A549 (cell line): ENCODE results near the gene TYW3. TPM values are rescaled to one million over a fixed set of nuclear protein-coding genes. Genes with fewer than 3 reads are reported as not detected.

Experiments used
- ATAC-seq, 2 experiments: fragments of 200-7000 bp in 1 of 2; fragments of >200 bp in 1 of 2; cut with Nextera tagmentation in 1 of 2; cut with Tn5 transposase in 1 of 2; 3 replicates each; pipeline versions ENCODE4 v1.8.0 to v1.9.1; 2018 to 2020; ENCODE audit warnings: mild to moderate bottlenecking in 1 of 2, moderate library complexity in 1 of 2
- CTCF ChIA-PET: fragments of 300-600 bp; sonication (Branson Sonifier 250); formaldehyde crosslinking; extraction: SDS; loops from one replicate; lab custom pipeline; 2021; ENCODE audit warnings: antibody characterized with exemption, inconsistent platforms; lab: Yijun Ruan, JAX
- POLR2A ChIA-PET: fragments of 350-600 bp; formaldehyde crosslinking; extraction: SDS; loops from one replicate; lab custom pipeline; 2021; ENCODE audit warnings: antibody characterized with exemption, inconsistent platforms; lab: Yijun Ruan, JAX
- DNase-seq, 2 experiments: peaks; one replicate each; pipeline versions ENCODE4 v3.0.0 to v3.0.0-alpha.2; 2011 to 2016; ENCODE audit warnings: low read depth in 1 of 2, low spot score in 1 of 2
- FAIRE-seq: peaks from 2 replicates; lab custom pipeline; 2011; peaks lifted over from hg19 to GRCh38; lab: Jason Lieb, UNC
- H3K27ac ChIP-seq, 2 experiments: fragments of >200 bp; sonication (Bioruptor Twin); formaldehyde crosslinking; 3 replicates each; pipeline ENCODE4 v1.5.1; 2016 to 2017
- H3K4me1 ChIP-seq: fragments of >200 bp; sonication (Bioruptor Twin); formaldehyde crosslinking; 3 replicates; pipeline ENCODE4 v1.6.1; 2016
- H3K4me2 ChIP-seq: fragments of >200 bp; sonication (Bioruptor Twin); formaldehyde crosslinking; 3 replicates; pipeline ENCODE4 v1.6.1; 2016
- H3K4me3 ChIP-seq: fragments of >200 bp; sonication (Bioruptor Twin); formaldehyde crosslinking; 3 replicates; pipeline ENCODE4 v1.5.1; 2016
- H3K9me3 ChIP-seq: fragments of >200 bp; sonication (Bioruptor Twin); formaldehyde crosslinking; 3 replicates; pipeline ENCODE4 v1.6.1; 2016
- CBX8 ChIP-seq: fragments of 200-600 bp; sonication (generic); IDR thresholded peaks from 2 replicates; pipeline ENCODE4 v1.6.1; 2016
- EHF ChIP-seq: fragments of 250-450 bp; sonication (Bioruptor Pico); IDR thresholded peaks from 2 replicates; pipeline ENCODE4 v1.5.0; 2020; ENCODE audit warnings: mild to moderate bottlenecking
- EP300 ChIP-seq, 2 experiments: fragments of >200 bp; sonication (Bioruptor Twin); formaldehyde crosslinking; IDR thresholded peaks; 2 replicates in 1 of 2; 3 replicates in 1 of 2; pipeline ENCODE4 v1.6.1; 2016 to 2017
- FOSL2 ChIP-seq, 2 experiments: fragments of 450-650 bp in 1 of 2; fragments of >200 bp in 1 of 2; sonication (Bioruptor Twin) in 1 of 2; formaldehyde crosslinking; IDR thresholded peaks; 2 replicates each; pipeline versions ENCODE4 v1.5.0 to v1.6.1; 2016 to 2020; ENCODE audit warnings: mild to moderate bottlenecking in 1 of 2, moderate library complexity in 1 of 2
- HDAC2 ChIP-seq: fragments of 200-600 bp; sonication (generic); IDR thresholded peaks from 2 replicates; pipeline ENCODE4 v1.6.1; 2016
- HOXA7 ChIP-seq: fragments of 250-450 bp; sonication (Bioruptor Pico); IDR thresholded peaks from 2 replicates; pipeline ENCODE4 v1.5.0; 2020; ENCODE audit warnings: mild to moderate bottlenecking, moderate library complexity
- HOXB5 ChIP-seq: fragments of 250-450 bp; sonication (Bioruptor Pico); IDR thresholded peaks from 2 replicates; pipeline ENCODE4 v1.5.0; 2020; ENCODE audit warnings: mild to moderate bottlenecking, moderate library complexity
- JUN ChIP-seq, 2 experiments: fragments of >200 bp; sonication (Bioruptor Twin); formaldehyde crosslinking; IDR thresholded peaks; 2 replicates in 1 of 2; 3 replicates in 1 of 2; pipeline ENCODE4 v1.6.1; 2016 to 2017
- KDM1A ChIP-seq: fragments of 200-600 bp; sonication (generic); IDR thresholded peaks from 2 replicates; pipeline ENCODE4 v1.6.1; 2016; ENCODE audit warnings: low read depth, mild to moderate bottlenecking
- KDM5A ChIP-seq: fragments of 200-600 bp; sonication (generic); IDR thresholded peaks from 2 replicates; pipeline ENCODE4 v1.6.1; 2016; ENCODE audit warnings: antibody characterized with exemption, mild to moderate bottlenecking
- MYC ChIP-seq: IDR thresholded peaks from 2 replicates; pipeline ENCODE4 v1.6.1; 2012; ENCODE audit warnings: mild to moderate bottlenecking, inconsistent platforms, low read length, improper control_type of control experiment, borderline replicate concordance
- NFE2L2 ChIP-seq: fragments of 150-350 bp; conservative IDR thresholded peaks from 2 replicates; pipeline ENCODE4 v1.6.1; 2014; ENCODE audit warnings: low read length
- NR3C1 ChIP-seq: fragments of >200 bp; sonication (Bioruptor Twin); formaldehyde crosslinking; IDR thresholded peaks from 3 replicates; pipeline ENCODE4 v1.6.1; 2017
- PBX3 ChIP-seq: IDR thresholded peaks from 2 replicates; pipeline ENCODE4 v1.6.1; 2012
- POLR2A ChIP-seq: IDR thresholded peaks from 2 replicates; pipeline ENCODE4 v1.6.1; 2012; ENCODE audit warnings: mild to moderate bottlenecking, low read length
- POLR2AphosphoS2 ChIP-seq: conservative IDR thresholded peaks from 2 replicates; pipeline ENCODE4 v1.6.1; 2012; ENCODE audit warnings: low read length, improper control_type of control experiment, inconsistent platforms
- RAD21 ChIP-seq, 2 experiments: fragments of >200 bp in 1 of 2; sonication (Bioruptor Twin) in 1 of 2; formaldehyde crosslinking in 1 of 2; IDR thresholded peaks in 1 of 2; conservative IDR thresholded peaks in 1 of 2; 2 replicates in 1 of 2; 3 replicates in 1 of 2; pipeline ENCODE4 v1.6.1; 2012 to 2018; ENCODE audit warnings: inconsistent platforms in 1 of 2
- RARB ChIP-seq: fragments of 250-450 bp; sonication (Bioruptor Pico); IDR thresholded peaks from 2 replicates; pipeline ENCODE4 v1.8.0; 2021; ENCODE audit warnings: mild to moderate bottlenecking, moderate library complexity
- RFX5 ChIP-seq: fragments of 450-650 bp; IDR thresholded peaks from 2 replicates; pipeline ENCODE4 v1.7.1; 2014; ENCODE audit warnings: antibody characterized with exemption, mild to moderate bottlenecking, moderate library complexity
- SREBF2 ChIP-seq: fragments of 450-650 bp; IDR thresholded peaks from 2 replicates; pipeline ENCODE4 v1.6.1; 2014; ENCODE audit warnings: mild to moderate bottlenecking, moderate library complexity
- ZNF302 ChIP-seq: fragments of 250-450 bp; sonication (Bioruptor Pico); IDR thresholded peaks from 2 replicates; pipeline ENCODE4 v1.9.0; 2021; ENCODE audit warnings: inconsistent platforms, mild to moderate bottlenecking, moderate library complexity
- WGBS: methylation state at CpG from one replicate; pipeline ENCODE4 v1.1.6; 2017; ENCODE audit errors: missing lambda C conversion rate; 5-methylcytosine and 5-hydroxymethylcytosine counted together
- polyA plus RNA-seq, 4 experiments: library from polyadenylated mRNA; depleted of rRNA in 3 of 4; stranded (reverse); fragments of >200 nt; fragmentation: RNase III in 1 of 4; extraction: RNeasy Plus Mini Kit Qiagen cat#74134 plus additional on column Dnase treatment in 1 of 4; gene quantifications; 2 replicates in 3 of 4; 3 replicates in 1 of 4; pipeline ENCODE4 v1.2.3, GENCODE V29; 2011 to 2017
- TF ChIP-seq, protein P1 (sequence below): fragments of 150-350 bp; IDR thresholded peaks from 2 replicates; pipeline ENCODE4 v1.6.1; 2014; ENCODE audit warnings: low read depth, mild to moderate bottlenecking, low read length
- TF ChIP-seq, protein P2 (sequence below): fragments of 250-450 bp; sonication (Bioruptor Pico); IDR thresholded peaks from 2 replicates; pipeline ENCODE4 v1.5.0; 2020; ENCODE audit warnings: low read depth, mild to moderate bottlenecking, moderate library complexity

Gene TYW3
- polyA plus RNA-seq, 2 of the 4 experiments (the other 2 are of a cell fraction) = 17.1 to 33.1 TPM

DNA sequence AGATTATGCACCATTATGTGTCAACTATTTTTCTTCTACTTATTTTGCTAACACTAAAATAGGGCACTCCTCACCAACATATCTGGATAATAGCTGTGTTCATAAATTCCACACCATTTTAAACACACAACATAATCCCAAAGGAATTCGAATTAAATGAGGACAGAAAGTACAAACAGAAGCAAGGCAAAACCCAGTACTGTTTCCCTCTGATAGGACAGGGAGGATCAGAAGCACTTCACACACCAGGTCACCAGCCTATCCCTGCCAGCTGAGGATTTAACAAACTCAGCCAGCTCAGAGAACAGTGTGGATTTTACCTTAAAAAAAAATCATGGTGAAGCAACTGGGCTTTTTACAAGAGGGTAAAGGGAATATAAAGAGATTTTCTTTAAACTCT is 20.1 kb upstream of the TYW3 start:
- 85% methylated on average over 1 of the region's 1 CpG for WGBS
- Histone ChIP-seq H3K4me1 (peaks cover 7% of the 10 kb centered on the region; the same call in 1 of the 3 replicates), H3K9me3 (no peaks in the 10 kb centered on the region), H3K4me2 (no peak overlapping the region), H3K27ac (no peak overlapping the region), H3K4me3 (no peak overlapping the region)
- ChIA-PET CTCF (interaction anchor here (0.6 kb wide), 2 partner anchors 491 to 783 kb away, joined by 3 read pairs; no protein-coding TSS in a partner anchor), POLR2A (no interaction called here)
- FAIRE-seq (no peak), ATAC-seq (no peak), DNase-seq (no peak)
- no peak for TF ChIP-seq RFX5
- TF ChIP-seq, protein P1, sequence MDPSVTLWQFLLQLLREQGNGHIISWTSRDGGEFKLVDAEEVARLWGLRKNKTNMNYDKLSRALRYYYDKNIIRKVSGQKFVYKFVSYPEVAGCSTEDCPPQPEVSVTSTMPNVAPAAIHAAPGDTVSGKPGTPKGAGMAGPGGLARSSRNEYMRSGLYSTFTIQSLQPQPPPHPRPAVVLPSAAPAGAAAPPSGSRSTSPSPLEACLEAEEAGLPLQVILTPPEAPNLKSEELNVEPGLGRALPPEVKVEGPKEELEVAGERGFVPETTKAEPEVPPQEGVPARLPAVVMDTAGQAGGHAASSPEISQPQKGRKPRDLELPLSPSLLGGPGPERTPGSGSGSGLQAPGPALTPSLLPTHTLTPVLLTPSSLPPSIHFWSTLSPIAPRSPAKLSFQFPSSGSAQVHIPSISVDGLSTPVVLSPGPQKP = no peak
- TF ChIP-seq, protein P2, sequence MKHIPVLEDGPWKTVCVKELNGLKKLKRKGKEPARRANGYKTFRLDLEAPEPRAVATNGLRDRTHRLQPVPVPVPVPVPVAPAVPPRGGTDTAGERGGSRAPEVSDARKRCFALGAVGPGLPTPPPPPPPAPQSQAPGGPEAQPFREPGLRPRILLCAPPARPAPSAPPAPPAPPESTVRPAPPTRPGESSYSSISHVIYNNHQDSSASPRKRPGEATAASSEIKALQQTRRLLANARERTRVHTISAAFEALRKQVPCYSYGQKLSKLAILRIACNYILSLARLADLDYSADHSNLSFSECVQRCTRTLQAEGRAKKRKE (CRISPR knock-in tag) = no peak
- no peak for TF ChIP-seq EHF (CRISPR knock-in tag)

GRCh38 chr1:74713849-74714248 is 19.1 kb upstream of the TYW3 start:
- no peak for TF ChIP-seq ZNF302 (CRISPR knock-in tag)
- no peak for TF ChIP-seq KDM5A
- no peak for TF ChIP-seq JUN (IDR thresholded peaks at IDR 0.05)
- TF ChIP-seq NR3C1 = no peak
- TF ChIP-seq HOXB5 = no peak
- TF ChIP-seq HOXA7 = no peak
- TF ChIP-seq RARB (CRISPR knock-in tag) = no peak
- no peak for TF ChIP-seq CBX8
- TF ChIP-seq RAD21 (conservative IDR thresholded peaks at IDR 0.05 in 1 of 2, IDR thresholded peaks at IDR 0.05 in 1 of 2) = no peak
- TF ChIP-seq HDAC2 = no peak
- no peak for TF ChIP-seq MYC
- no peak for TF ChIP-seq FOSL2 (IDR thresholded peaks at IDR 0.05)
- TF ChIP-seq FOSL2 (CRISPR knock-in tag; IDR thresholded peaks at IDR 0.05) = no peak
- TF ChIP-seq KDM1A = no peak
- no peak for TF ChIP-seq NFE2L2
- no peak for TF ChIP-seq POLR2A
- TF ChIP-seq SREBF2 = no peak
- TF ChIP-seq POLR2AphosphoS2 = no peak
- TF ChIP-seq PBX3 = no peak
- TF ChIP-seq EP300 (IDR thresholded peaks at IDR 0.05) = no peak
- no peaks in the 10 kb centered on the region for H3K9me3 ChIP-seq
- WGBS = 89% methylated on average over 3 of the region's 3 CpGs
- no peak overlapping the region for H3K4me2 ChIP-seq
- POLR2A ChIA-PET = no interaction called here
- H3K27ac ChIP-seq = no peak overlapping the region
- ATAC-seq = no peak
- CTCF ChIA-PET = no interaction called here
- no peak for DNase-seq
- no peak overlapping the region for H3K4me3 ChIP-seq
- no peak for FAIRE-seq
- H3K4me1 ChIP-seq = peaks cover 7% of the 10 kb centered on the region; the same call in 1 of the 3 replicates
